GM12873 (cell line): ENCODE measurements around the gene SMR3B.

ENCODE experiments used
- TF ChIP-seq, protein P1 (sequence below): IDR thresholded peaks from 2 replicates; pipeline ENCODE4 v1.5.1; 2012; ENCODE audit warnings: low read depth, mild to moderate bottlenecking, moderate library complexity, low read length, control low read depth; ENCODE audit not compliant: insufficient read depth; ENCODE audit errors: missing control alignments

SMR3B gene

DNA sequence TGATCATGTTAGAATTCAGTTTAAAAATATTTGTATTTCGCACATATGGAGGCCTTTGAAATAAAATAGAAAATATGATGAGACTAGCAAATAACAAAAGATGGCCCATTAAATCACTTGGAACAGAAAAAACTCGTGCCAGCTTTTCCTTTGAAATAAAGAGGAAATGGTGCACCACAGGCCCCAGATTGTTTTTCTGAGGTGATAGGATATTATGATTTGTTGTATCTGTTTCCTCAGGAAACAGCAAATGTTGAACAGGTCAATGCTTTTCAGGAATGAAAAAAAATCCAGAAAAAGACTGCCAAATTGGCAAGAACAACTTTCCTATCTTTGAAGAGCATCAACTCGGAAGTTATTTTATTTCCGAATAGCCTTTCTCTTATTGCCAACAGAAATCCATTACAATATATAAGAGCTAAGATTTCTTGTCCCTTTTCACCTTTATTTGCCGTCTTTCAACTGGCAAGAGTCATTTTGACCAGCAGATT is at the start of gene SMR3B:
Gene SMR3B (plus strand): TSS at position 441 of the 491 bp plus-strand sequence. CDS start 1,380 bp downstream, outside the sequence.
- TF ChIP-seq, protein P1, sequence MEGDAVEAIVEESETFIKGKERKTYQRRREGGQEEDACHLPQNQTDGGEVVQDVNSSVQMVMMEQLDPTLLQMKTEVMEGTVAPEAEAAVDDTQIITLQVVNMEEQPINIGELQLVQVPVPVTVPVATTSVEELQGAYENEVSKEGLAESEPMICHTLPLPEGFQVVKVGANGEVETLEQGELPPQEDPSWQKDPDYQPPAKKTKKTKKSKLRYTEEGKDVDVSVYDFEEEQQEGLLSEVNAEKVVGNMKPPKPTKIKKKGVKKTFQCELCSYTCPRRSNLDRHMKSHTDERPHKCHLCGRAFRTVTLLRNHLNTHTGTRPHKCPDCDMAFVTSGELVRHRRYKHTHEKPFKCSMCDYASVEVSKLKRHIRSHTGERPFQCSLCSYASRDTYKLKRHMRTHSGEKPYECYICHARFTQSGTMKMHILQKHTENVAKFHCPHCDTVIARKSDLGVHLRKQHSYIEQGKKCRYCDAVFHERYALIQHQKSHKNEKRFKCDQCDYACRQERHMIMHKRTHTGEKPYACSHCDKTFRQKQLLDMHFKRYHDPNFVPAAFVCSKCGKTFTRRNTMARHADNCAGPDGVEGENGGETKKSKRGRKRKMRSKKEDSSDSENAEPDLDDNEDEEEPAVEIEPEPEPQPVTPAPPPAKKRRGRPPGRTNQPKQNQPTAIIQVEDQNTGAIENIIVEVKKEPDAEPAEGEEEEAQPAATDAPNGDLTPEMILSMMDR: no peak

DNA sequence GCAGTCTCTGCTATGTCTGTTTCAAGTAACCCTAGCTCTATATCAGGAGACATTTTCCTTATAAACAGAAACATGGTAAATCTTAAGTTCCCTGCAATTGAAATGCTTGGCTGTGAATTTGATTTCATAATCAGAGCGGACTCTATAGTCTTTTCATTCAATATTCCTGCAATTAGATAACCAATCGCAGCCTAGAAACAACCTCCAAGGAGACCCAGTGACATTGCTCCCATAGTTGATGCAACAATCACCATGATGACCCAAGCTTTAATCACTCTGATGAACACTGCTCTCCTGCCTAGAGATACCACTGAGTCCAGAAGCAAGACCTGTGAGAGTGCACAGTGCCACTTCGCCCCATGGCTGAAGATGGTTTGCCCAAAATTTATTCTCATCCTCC is 48.2 kb upstream of the SMR3B start, which contains the start of gene CABS1:
Gene CABS1 (plus strand): TSS at position 301 of the 400 bp plus-strand sequence. CDS start 59 bp downstream, at position 360.
- TF ChIP-seq, protein P1: no peak

DNA sequence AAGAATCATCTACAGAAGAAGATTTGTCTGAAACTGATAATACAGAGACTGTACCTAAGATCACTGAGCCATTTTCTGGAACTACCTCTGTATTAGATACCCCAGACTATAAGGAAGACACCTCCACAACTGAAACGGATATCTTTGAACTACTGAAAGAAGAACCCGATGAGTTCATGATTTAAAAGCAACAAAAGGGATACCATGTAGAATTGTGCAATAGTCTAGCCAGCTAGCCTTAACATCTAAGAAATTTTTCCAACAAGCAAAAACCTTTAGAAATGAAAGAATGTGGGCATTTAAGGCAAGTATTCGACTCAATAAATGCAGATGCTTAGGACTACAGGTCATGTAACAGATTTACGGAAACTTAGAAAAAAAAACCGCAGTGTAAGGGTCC is 46.9 kb upstream of the SMR3B start:
- TF ChIP-seq, protein P1: no peak

DNA sequence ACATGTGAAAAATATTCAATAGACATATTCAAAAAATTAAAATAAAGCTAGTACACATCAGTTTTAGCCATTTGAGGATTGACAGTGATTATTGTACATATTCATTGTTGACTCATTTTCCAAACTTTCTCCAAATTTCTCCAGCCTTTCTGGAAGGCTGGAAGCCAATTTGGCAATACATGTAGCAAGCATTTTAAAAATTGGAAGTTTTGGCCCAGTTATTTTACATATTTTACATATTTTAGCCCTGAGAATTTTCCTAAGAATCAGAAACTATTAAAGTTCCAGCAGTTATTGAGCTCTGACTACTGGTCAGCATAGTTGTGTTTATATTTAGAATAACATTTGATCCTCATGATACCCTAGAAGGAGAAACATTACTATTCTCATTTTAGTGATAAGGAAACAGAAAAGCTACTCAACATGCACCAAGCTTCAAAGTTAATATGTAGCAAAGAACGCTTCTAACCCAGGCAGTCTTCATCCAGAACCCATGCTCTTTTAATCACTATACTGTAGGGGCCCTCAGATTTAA is 45.0 kb upstream of the SMR3B start:
- TF ChIP-seq, protein P1: no peak

DNA sequence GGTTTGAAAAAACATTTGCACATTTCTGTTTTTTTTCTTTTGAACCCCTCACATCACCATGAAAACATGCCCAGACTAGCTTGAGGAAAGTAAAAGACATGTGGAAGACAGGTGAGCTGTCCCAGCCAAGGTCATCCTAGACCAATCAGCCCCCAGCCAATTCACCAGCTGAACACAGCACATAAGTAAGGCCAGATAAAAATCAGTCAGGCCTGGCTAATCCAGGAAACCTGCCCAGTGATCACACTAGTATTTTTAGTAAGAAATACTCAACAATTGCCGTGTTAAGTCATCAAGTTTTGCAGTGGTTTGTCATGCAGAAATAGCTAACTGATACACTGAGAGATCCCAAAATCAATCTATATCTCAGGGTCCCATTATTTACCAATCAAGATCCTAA is 26.7 kb upstream of the SMR3B start:
- TF ChIP-seq, protein P1: no peak

DNA sequence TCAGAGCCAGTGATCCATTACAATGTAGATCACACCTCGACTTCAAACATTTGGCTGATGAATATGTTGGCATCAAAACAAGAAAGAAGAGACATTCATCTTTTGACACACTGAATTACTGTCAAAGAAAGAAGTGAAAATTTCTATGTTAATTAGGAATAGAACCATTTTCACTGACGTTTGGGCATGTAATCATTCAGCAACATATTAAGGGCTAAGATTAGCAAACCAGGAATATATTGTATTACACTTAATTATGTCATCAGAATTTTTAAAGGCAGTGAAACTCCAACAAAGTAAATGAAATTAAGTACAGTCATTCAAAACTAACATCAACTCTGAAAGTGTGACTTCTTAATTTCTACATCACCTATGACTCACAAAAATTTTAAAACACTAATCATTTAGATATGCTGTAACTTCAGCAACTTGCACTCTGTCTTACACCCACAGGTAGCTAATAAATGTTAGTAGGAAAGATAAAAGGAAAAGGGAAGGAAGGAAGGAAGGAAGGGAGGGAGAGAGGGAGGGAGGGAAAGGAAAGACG is 23.7 kb upstream of the SMR3B start:
- TF ChIP-seq, protein P1: no peak

DNA sequence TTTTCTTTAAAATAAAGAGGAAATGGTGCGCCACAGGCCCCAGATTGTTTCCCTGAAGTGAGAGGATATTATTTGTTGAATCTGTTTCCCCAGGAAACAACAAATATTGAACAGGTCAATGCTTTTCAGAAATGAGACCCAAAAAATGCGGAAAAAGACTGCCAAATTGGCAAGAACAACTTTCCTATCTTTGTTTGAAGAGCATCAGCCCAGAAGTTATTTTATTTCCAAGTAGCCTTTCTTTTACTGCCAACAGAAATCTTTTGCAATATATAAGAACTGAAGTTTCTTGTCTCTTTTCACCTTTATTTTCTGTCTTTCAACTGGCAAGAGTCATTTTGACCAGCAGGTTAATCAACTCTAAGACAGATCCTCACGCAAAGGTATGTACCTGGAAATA is 22.5 kb upstream of the SMR3B start, which contains the start of gene SMR3A:
Gene SMR3A (plus strand): TSS at position 301 of the 400 bp plus-strand sequence. CDS start 1,356 bp downstream, outside the sequence.
- TF ChIP-seq, protein P1: no peak
